SK-N-SH (cell line): Measurements from ENCODE around the gene C1QTNF5.

Experiments
- CTCF ChIP-seq: fragments of 200-600 bp; sonication (generic); IDR thresholded peaks from 2 replicates; pipeline ENCODE4 v1.6.1; 2017; ENCODE audit warnings: antibody characterized with exemption, mild to moderate bottlenecking, moderate library complexity
- POLR2AphosphoS5 ChIP-seq: IDR thresholded peaks from 2 replicates; pipeline ENCODE4 v1.6.1; 2012; ENCODE audit warnings: low read depth, low read length
- RCOR1 ChIP-seq: fragments of 150-350 bp; IDR thresholded peaks from 2 replicates; pipeline ENCODE4 v1.6.1; 2017; ENCODE audit warnings: antibody characterized with exemption, low read length
- REST ChIP-seq: IDR thresholded peaks from 2 replicates; pipeline ENCODE4 v1.6.1; 2012; ENCODE audit warnings: mild to moderate bottlenecking, low read depth, low read length, moderate library complexity
- ZBTB33 ChIP-seq: IDR thresholded peaks from 2 replicates; pipeline ENCODE4 v1.4.0; 2012; ENCODE audit warnings: low read depth, borderline replicate concordance

- TF ChIP-seq REST: no peak
- no peak for TF ChIP-seq CTCF
- no peak for TF ChIP-seq ZBTB33
- no peak for TF ChIP-seq RCOR1
- TF ChIP-seq POLR2AphosphoS5: peak; percentile 75; the same call in 1 of the 2 replicates
Measured at GRCh38 chr11:119334174-119334930, 6.3 kb downstream of the C1QTNF5 start, which contains the start of gene RNF26.
